Mesothelial cell of epicardium (in vitro differentiated cells): ENCODE measurements around the gene CCDC194. TPM values are rescaled to one million over a fixed set of nuclear protein-coding genes. Genes with fewer than 3 reads are reported as not detected.

Source experiments
- DNase-seq, 2 experiments: peaks; one replicate each; pipeline ENCODE4 v3.0.0; 2021; ENCODE audit warnings: low spot score in 2 of 2; ENCODE audit not compliant: unreplicated experiment in 2 of 2
- H3K27ac Mint-ChIP-seq: 2 replicates; pipeline ENCODE4 v1.8.0; 2021; ENCODE audit warnings: mixed read lengths
- H3K27me3 Mint-ChIP-seq: 2 replicates; pipeline ENCODE4 v1.8.0; 2021; ENCODE audit warnings: low read depth, mixed read lengths
- H3K36me3 Mint-ChIP-seq: 2 replicates; pipeline ENCODE4 v1.8.0; 2021; ENCODE audit warnings: mixed read lengths
- H3K4me1 Mint-ChIP-seq: 2 replicates; pipeline ENCODE4 v1.8.0; 2021; ENCODE audit warnings: mixed read lengths
- H3K4me3 Mint-ChIP-seq: 2 replicates; pipeline ENCODE4 v1.8.0; 2021; ENCODE audit warnings: mild to moderate bottlenecking, moderate library complexity, mixed read lengths
- H3K9me3 Mint-ChIP-seq: 2 replicates; pipeline ENCODE4 v1.8.0; 2021; ENCODE audit warnings: mixed read lengths
- CTCF ChIP-seq: fragments of 200-600 bp; sonication (generic); IDR thresholded peaks from one replicate; pipeline ENCODE4 v1.5.0; 2021; ENCODE audit warnings: antibody characterized with exemption; ENCODE audit not compliant: unreplicated experiment
- total RNA-seq: library from RNA; stranded (reverse); gene quantifications from 3 replicates; pipeline ENCODE4 v1.2.1, GENCODE V29; 2021

Gene CCDC194
- total RNA-seq, 1 donor from 2014 or later: 11.9 TPM

- H3K36me3 Mint-ChIP-seq: peaks cover 8% of the 10 kb centered on the region
- H3K27ac Mint-ChIP-seq: no peak overlapping the region
- peaks cover 4% of the 10 kb centered on the region for H3K4me1 Mint-ChIP-seq
- no peaks in the 10 kb centered on the region for H3K27me3 Mint-ChIP-seq
- no peak for TF ChIP-seq CTCF
- DNase-seq: no peak
- H3K9me3 Mint-ChIP-seq: no peaks in the 10 kb centered on the region
- H3K4me3 Mint-ChIP-seq: no peak overlapping the region
Observed at GRCh38 chr19:17431417-17431816, 37.4 kb upstream of the CCDC194 start.

GRCh38 chr19:17429641-17430113, 35.7 kb upstream of the CCDC194 start:
- H3K9me3 Mint-ChIP-seq: no peaks in the 10 kb centered on the region
- H3K36me3 Mint-ChIP-seq: no peaks in the 10 kb centered on the region
- no peak overlapping the region for H3K4me3 Mint-ChIP-seq
- no peaks in the 10 kb centered on the region for H3K27me3 Mint-ChIP-seq
- peak overlapping the region; percentile 34 for H3K27ac Mint-ChIP-seq
- H3K4me1 Mint-ChIP-seq: peaks cover 6% of the 10 kb centered on the region
- DNase-seq: no peak
- TF ChIP-seq CTCF: no peak

GRCh38 chr19:17424743-17425365, 30.9 kb upstream of the CCDC194 start:
- Mint-ChIP-seq H3K4me3 (peak overlapping the region; percentile 22), H3K27ac (no peak overlapping the region), H3K36me3 (peaks cover 3% of the 10 kb centered on the region), H3K4me1 (peaks cover 13% of the 10 kb centered on the region), H3K27me3 (no peaks in the 10 kb centered on the region), H3K9me3 (no peaks in the 10 kb centered on the region)
- no peak for TF ChIP-seq CTCF
- DNase-seq: peak in 1 of 2 experiments; percentile 64

GRCh38 chr19:17423429-17424208, 29.6 kb upstream of the CCDC194 start:
- peaks cover 16% of the 10 kb centered on the region for H3K4me1 Mint-ChIP-seq
- no peak overlapping the region for H3K27ac Mint-ChIP-seq
- no peaks in the 10 kb centered on the region for H3K9me3 Mint-ChIP-seq
- no peak for TF ChIP-seq CTCF
- H3K27me3 Mint-ChIP-seq: no peaks in the 10 kb centered on the region
- H3K4me3 Mint-ChIP-seq: no peak overlapping the region
- H3K36me3 Mint-ChIP-seq: peaks cover 3% of the 10 kb centered on the region
- no peak for DNase-seq

- Mint-ChIP-seq H3K27ac (no peak overlapping the region), H3K27me3 (no peaks in the 10 kb centered on the region), H3K4me3 (no peak overlapping the region), H3K9me3 (no peaks in the 10 kb centered on the region), H3K4me1 (peaks cover 16% of the 10 kb centered on the region), H3K36me3 (peaks cover 3% of the 10 kb centered on the region)
- DNase-seq: no peak
- TF ChIP-seq CTCF: no peak
Observed at GRCh38 chr19:17421942-17422341, 27.9 kb upstream of the CCDC194 start.
